GM19043 (cell line): Measurements from ENCODE around the gene GNG10.
A peak's percentile ranks its signal among the peaks of the same experiment; 100 is the strongest.
"Not testable (repeated sequence)": the region's sequence is repeated elsewhere in the genome, so short reads cannot be mapped to it uniquely, and the experiment has no call there.

Source experiments
- ATAC-seq: cut with Tn5 transposase; IDR thresholded peaks from one replicate; pipeline ENCODE4 v1.9.1; 2021; ENCODE audit warnings: low read depth; ENCODE audit not compliant: unreplicated experiment

Gene GNG10

GRCh38 chr9:111661150-111661801 is at the start of gene GNG10:
TSS of gene GNG10 (plus strand) at chr9:111661605. CDS start at chr9:111661635, 30 bp downstream.
- ATAC-seq: peak; percentile 87

GRCh38 chr9:111613436-111614040 is 47.9 kb upstream of the GNG10 start:
- ATAC-seq: no peak

- ATAC-seq: no peak
These were observed 45.5 kb upstream of the GNG10 start for GRCh38 chr9:111615928-111616327.

GRCh38 chr9:111617349-111617748 is 44.1 kb upstream of the GNG10 start:
- ATAC-seq: not testable (repeated sequence)

- peak; percentile 57 for ATAC-seq
These were observed 39.4 kb upstream of the GNG10 start for GRCh38 chr9:111621895-111622480.

- ATAC-seq: no peak
These were observed 38.8 kb upstream of the GNG10 start for GRCh38 chr9:111622626-111623025.

- no peak for ATAC-seq
These were observed 34.0 kb upstream of the GNG10 start for GRCh38 chr9:111627260-111627963.

- ATAC-seq: no peak
These were observed 33.0 kb upstream of the GNG10 start for GRCh38 chr9:111628411-111628810.

GRCh38 chr9:111630182-111630963 is 31.0 kb upstream of the GNG10 start:
- peak; percentile 23 for ATAC-seq

- ATAC-seq: no peak
These were observed 30.5 kb upstream of the GNG10 start for GRCh38 chr9:111630964-111631213.

GRCh38 chr9:111631214-111631971 is 30.0 kb upstream of the GNG10 start, which contains the start of gene DNAJC25:
TSS of gene DNAJC25 (plus strand) at chr9:111631334. CDS start at chr9:111631408, 74 bp downstream.
- ATAC-seq: peak; percentile 98

- ATAC-seq: no peak
These were observed 29.3 kb upstream of the GNG10 start for GRCh38 chr9:111632060-111632459.

- ATAC-seq: no peak
These were observed 28.6 kb upstream of the GNG10 start for GRCh38 chr9:111632695-111633388.

GRCh38 chr9:111633389-111633736 is 28.0 kb upstream of the GNG10 start:
- no peak for ATAC-seq

GRCh38 chr9:111634860-111635259 is 26.5 kb upstream of the GNG10 start:
- ATAC-seq: no peak

- no peak for ATAC-seq
These were observed 23.9 kb upstream of the GNG10 start for GRCh38 chr9:111637421-111637950.

- ATAC-seq: no peak
These were observed 17.1 kb upstream of the GNG10 start for GRCh38 chr9:111644195-111644772.

GRCh38 chr9:111645806-111646205 is 15.6 kb upstream of the GNG10 start:
- no peak for ATAC-seq

GRCh38 chr9:111646417-111646816 is 15.0 kb upstream of the GNG10 start:
- ATAC-seq: no peak
